H1 (cell line): ENCODE measurements around the gene LDLRAD4. TPM values are rescaled to one million over a fixed set of nuclear protein-coding genes. Genes with fewer than 3 reads are reported as not detected.

ENCODE experiments used
- CTCF ChIA-PET: fragments of 300-600 bp; sonication (Branson Sonifier 250); formaldehyde crosslinking; loops from one replicate; lab custom pipeline; 2021; ENCODE audit not compliant: partially characterized antibody; lab: Charles Lee
- POLR2A ChIA-PET: fragments of 300-600 bp; sonication (Branson Sonifier 250); formaldehyde crosslinking; loops from one replicate; lab custom pipeline; 2021; ENCODE audit warnings: inconsistent platforms; ENCODE audit not compliant: partially characterized antibody; lab: Charles Lee
- DNase-seq, 2 experiments: peaks; one replicate each; pipeline versions ENCODE4 v3.0.0 to v3.0.0-alpha.2; 2010 to 2022; ENCODE audit warnings: low spot score in 2 of 2, low read depth in 1 of 2, mixed read lengths in 1 of 2
- FAIRE-seq: peaks from 2 replicates; lab custom pipeline; 2011; peaks lifted over from hg19 to GRCh38; lab: Jason Lieb, UNC
- H2AFZ ChIP-seq: 2 replicates; pipeline ENCODE4 v1.8.1; 2012; ENCODE audit warnings: low read length, inconsistent platforms
- H2AK5ac ChIP-seq: 2 replicates; pipeline ENCODE4 v1.6.1; 2013; ENCODE audit warnings: low read depth, low read length
- H2BK120ac ChIP-seq: replicated peaks from 2 replicates; pipeline ENCODE3; 2013; ENCODE audit warnings: low read depth, low read length, inconsistent platforms
- H2BK12ac ChIP-seq: 2 replicates; pipeline ENCODE4 v1.6.1; 2013; ENCODE audit warnings: low read depth, low read length
- H2BK15ac ChIP-seq: 2 replicates; pipeline ENCODE4 v1.6.1; 2013; ENCODE audit warnings: low read length
- H2BK20ac ChIP-seq: 2 replicates; pipeline ENCODE4 v1.6.1; 2013; ENCODE audit warnings: low read length
- H2BK5ac ChIP-seq: 2 replicates; pipeline ENCODE4 v1.6.1; 2013; ENCODE audit warnings: low read depth, low read length
- H3K14ac ChIP-seq: 2 replicates; pipeline ENCODE4 v1.6.1; 2013; ENCODE audit warnings: inconsistent platforms; ENCODE audit not compliant: insufficient read length
- H3K18ac ChIP-seq: 2 replicates; pipeline ENCODE4 v1.6.1; 2013; ENCODE audit warnings: low read length; ENCODE audit errors: extremely low read depth
- H3K23ac ChIP-seq: 2 replicates; pipeline ENCODE4 v1.6.1; 2013; ENCODE audit warnings: inconsistent platforms; ENCODE audit not compliant: insufficient read length
- H3K23me2 ChIP-seq: 2 replicates; pipeline ENCODE4 v1.6.1; 2013; ENCODE audit warnings: low read depth, low read length
- H3K27ac ChIP-seq: 2 replicates; pipeline ENCODE4 v1.6.1; 2011; ENCODE audit warnings: low read depth, low read length, inconsistent platforms
- H3K27me3 ChIP-seq, 4 experiments: replicated peaks in 1 of 4; 1 replicate in 1 of 4; 2 replicates in 3 of 4; pipeline versions ENCODE4 v1.6.1 to v1.8.1; 2011 to 2013; ENCODE audit warnings: low read length in 3 of 4, mild to moderate bottlenecking in 3 of 4, inconsistent platforms in 2 of 4, mixed read lengths in 2 of 4, moderate library complexity in 1 of 4; ENCODE audit not compliant: control insufficient read depth in 3 of 4, insufficient read depth in 3 of 4; ENCODE audit errors: extremely low read depth in 1 of 4
- H3K36me3 ChIP-seq, 4 experiments: 2 replicates each; pipeline versions ENCODE4 v1.6.1 to v1.8.1; 2011 to 2013; ENCODE audit warnings: mild to moderate bottlenecking in 4 of 4, low read length in 3 of 4, moderate library complexity in 2 of 4, control low read depth in 1 of 4, inconsistent platforms in 1 of 4; ENCODE audit not compliant: insufficient read depth in 4 of 4, control insufficient read depth in 2 of 4
- H3K4ac ChIP-seq: replicated peaks from 2 replicates; pipeline ENCODE3; 2013; ENCODE audit warnings: low read length, low read depth, mixed read lengths, inconsistent platforms; ENCODE audit not compliant: insufficient read length
- H3K4me1 ChIP-seq, 4 experiments: replicated peaks in 1 of 4; 1 replicate in 1 of 4; 2 replicates in 3 of 4; pipeline versions ENCODE4 v1.6.1 to v1.8.1; 2011 to 2013; ENCODE audit warnings: low read length in 3 of 4, inconsistent platforms in 2 of 4, mixed read lengths in 1 of 4; ENCODE audit not compliant: insufficient read depth in 4 of 4, control insufficient read depth in 3 of 4
- H3K4me2 ChIP-seq, 2 experiments: 2 replicates each; pipeline versions ENCODE4 v1.6.1 to v1.8.1; 2011 to 2013; ENCODE audit warnings: low read depth in 2 of 2, low read length in 2 of 2, control low read depth in 1 of 2, inconsistent platforms in 1 of 2, mild to moderate bottlenecking in 1 of 2; ENCODE audit not compliant: insufficient read depth in 1 of 2
- H3K4me3 ChIP-seq, 4 experiments: fragments of 200-600, 300-600 bp in 1 of 4; sonication (generic), shearing (Covaris generic), sonication (Bioruptor Twin) in 1 of 4; 2 replicates each; pipeline versions ENCODE4 v1.5.1 to v1.8.1; 2011 to 2016; ENCODE audit warnings: low read length in 4 of 4, low read depth in 3 of 4, control low read depth in 2 of 4, inconsistent platforms in 2 of 4, mild to moderate bottlenecking in 2 of 4, mixed read lengths in 1 of 4, moderate library complexity in 1 of 4; ENCODE audit not compliant: insufficient read depth in 2 of 4; ENCODE audit errors: extremely low read depth in 1 of 4
- H3K56ac ChIP-seq: replicated peaks from 2 replicates; pipeline ENCODE3; 2013; ENCODE audit warnings: low read depth, mild to moderate bottlenecking, mixed read lengths, low read length, inconsistent platforms; ENCODE audit not compliant: insufficient read length
- H3K79me1 ChIP-seq: 2 replicates; pipeline ENCODE4 v1.6.1; 2013; ENCODE audit warnings: low read depth, low read length, control low read depth
- H3K79me2 ChIP-seq, 2 experiments: 2 replicates each; pipeline versions ENCODE4 v1.6.1 to v1.8.1; 2012 to 2013; ENCODE audit warnings: low read length in 2 of 2, mild to moderate bottlenecking in 2 of 2, inconsistent platforms in 1 of 2; ENCODE audit not compliant: insufficient read depth in 2 of 2, control insufficient read depth in 1 of 2
- H3K9ac ChIP-seq, 4 experiments: replicated peaks in 1 of 4; 1 replicate in 1 of 4; 2 replicates in 3 of 4; pipeline versions ENCODE4 v1.6.1 to v1.8.1; 2011 to 2013; ENCODE audit warnings: low read depth in 3 of 4, low read length in 3 of 4, control low read depth in 2 of 4, mild to moderate bottlenecking in 2 of 4, moderate library complexity in 2 of 4, inconsistent platforms in 1 of 4; ENCODE audit errors: extremely low read depth in 1 of 4
- H3K9me3 ChIP-seq, 2 experiments: 2 replicates each; pipeline versions ENCODE4 v1.6.1 to v1.8.1; 2012 to 2013; ENCODE audit warnings: mild to moderate bottlenecking in 2 of 2, moderate library complexity in 2 of 2, control low read depth in 1 of 2, inconsistent platforms in 1 of 2, low read depth in 1 of 2, low read length in 1 of 2, mixed read lengths in 1 of 2; ENCODE audit not compliant: insufficient read depth in 2 of 2
- H4K20me1 ChIP-seq, 2 experiments: replicated peaks in 1 of 2; 2 replicates each; pipeline versions ENCODE3 to v1.8.1; 2011 to 2013; ENCODE audit warnings: inconsistent platforms in 2 of 2, low read length in 2 of 2, mild to moderate bottlenecking in 1 of 2; ENCODE audit not compliant: insufficient read depth in 2 of 2, control insufficient read depth in 1 of 2
- H4K5ac ChIP-seq: 2 replicates; pipeline ENCODE4 v1.6.1; 2013; ENCODE audit warnings: low read length, low read depth, mixed read lengths, inconsistent platforms; ENCODE audit not compliant: insufficient read length
- H4K8ac ChIP-seq: 2 replicates; pipeline ENCODE4 v1.8.0; 2013; ENCODE audit warnings: mild to moderate bottlenecking, moderate library complexity, low read length, inconsistent platforms; ENCODE audit not compliant: insufficient read depth; ENCODE audit errors: extremely low read depth
- H4K91ac ChIP-seq: replicated peaks from 2 replicates; pipeline ENCODE3; 2013; ENCODE audit warnings: low read length, mixed read lengths, inconsistent platforms; ENCODE audit not compliant: insufficient read length
- CBX5 ChIP-seq: fragments of 300-800, 300-1000 bp; sonication (generic); IDR thresholded peaks from 2 replicates; pipeline ENCODE4 v1.7.1; 2016; ENCODE audit warnings: antibody characterized with exemption, low read length, low read depth
- CBX8 ChIP-seq: fragments of 300-800, 300-1000 bp; sonication (generic); IDR thresholded peaks from 2 replicates; pipeline ENCODE4 v1.7.1; 2016; ENCODE audit warnings: low read depth, low read length, borderline replicate concordance
- CEBPB ChIP-seq: IDR thresholded peaks from 2 replicates; pipeline ENCODE4 v1.6.1; 2012; ENCODE audit warnings: low read depth, low read length
- CHD1 ChIP-seq: IDR thresholded peaks from 2 replicates; pipeline ENCODE4 v1.6.1; 2012; ENCODE audit warnings: low read depth, low read length, improper control_type of control experiment
- CTBP2 ChIP-seq: IDR thresholded peaks from 2 replicates; pipeline ENCODE4 v1.7.0; 2011; ENCODE audit warnings: borderline replicate concordance, mild to moderate bottlenecking, moderate library complexity, mixed read lengths, low read length; ENCODE audit not compliant: insufficient read depth, insufficient read length
- EGR1 ChIP-seq: IDR thresholded peaks from 2 replicates; pipeline ENCODE4 v1.6.1; 2011; ENCODE audit warnings: low read depth, low read length, borderline replicate concordance
- MAFK ChIP-seq: IDR thresholded peaks from 2 replicates; pipeline ENCODE4 v1.6.1; 2012; ENCODE audit warnings: low read depth, mild to moderate bottlenecking, improper control_type of control experiment, low read length
- RBBP5 ChIP-seq: IDR thresholded peaks from 2 replicates; pipeline ENCODE4 v1.7.1; 2012; ENCODE audit warnings: low read depth, mild to moderate bottlenecking, inconsistent platforms, low read length, moderate library complexity, borderline replicate concordance
- SIX5 ChIP-seq: IDR thresholded peaks from 2 replicates; pipeline ENCODE4 v1.6.1; 2011; ENCODE audit warnings: mild to moderate bottlenecking, low read depth, low read length
- SP4 ChIP-seq: IDR thresholded peaks from 2 replicates; pipeline ENCODE4 v1.6.1; 2012; ENCODE audit warnings: low read length, inconsistent platforms
- SRF ChIP-seq: IDR thresholded peaks from 2 replicates; pipeline ENCODE4 v1.6.1; 2011; ENCODE audit warnings: mild to moderate bottlenecking, low read depth, low read length, moderate library complexity
- TAF1 ChIP-seq: IDR thresholded peaks from 2 replicates; pipeline ENCODE4 v1.6.1; 2011; ENCODE audit warnings: mild to moderate bottlenecking, low read depth, low read length
- TBP ChIP-seq: IDR thresholded peaks from 2 replicates; pipeline ENCODE4 v1.6.1; 2011; ENCODE audit warnings: low read depth, low read length, improper control_type of control experiment
- TCF12 ChIP-seq: IDR thresholded peaks from 2 replicates; pipeline ENCODE4 v1.6.1; 2011; ENCODE audit warnings: low read depth, mild to moderate bottlenecking, low read length
- WGBS, 2 experiments: shearing (Covaris generic) in 1 of 2; methylation state at CpG; one replicate each; pipeline versions ENCODE4 v1.1.6 to v1.1.7; 2013 to 2015; ENCODE audit warnings: low lambda C conversion rate in 2 of 2, mixed read lengths in 2 of 2, inconsistent platforms in 1 of 2, low coverage in 1 of 2, missing lambda C conversion rate in 1 of 2; ENCODE audit not compliant: insufficient replicate concordance in 2 of 2, insufficient coverage in 1 of 2, insufficient read length in 1 of 2; ENCODE audit errors: extremely low coverage in 1 of 2, missing lambda C conversion rate in 1 of 2; 5-methylcytosine and 5-hydroxymethylcytosine counted together
- polyA plus RNA-seq, 7 experiments: library from polyadenylated mRNA; depleted of rRNA in 3 of 7; stranded (reverse) in 5 of 7; unstranded in 2 of 7; fragments of >200 nt in 5 of 7; fragments of 200-250 nt in 2 of 7; gene quantifications; 1 replicate in 5 of 7; 2 replicates in 1 of 7; 4 replicates in 1 of 7; pipeline versions ENCODE4 v1.2.1 to v1.2.3, GENCODE V29; 2011 to 2013; ENCODE audit warnings: missing spikeins in 2 of 7, mixed read lengths in 2 of 7
- total RNA-seq: library from RNA; stranded (reverse); fragmentation: NEBNext Ultra II Directional; extraction: Animal tissue kit (Norgen Biotek cat#: 25700); gene quantifications from 2 replicates; pipeline ENCODE4 v1.2.1, GENCODE V29; 2021

The LDLRAD4 gene
- total and polyA plus RNA-seq, 2 of the 8 experiments (the other 6 are each of a cell fraction or from before 2014, with no cell fraction given), result 0.77 to 1.4 TPM

GRCh38 chr18:13269521-13270011 lies 51.0 kb downstream of the LDLRAD4 start:
- Histone ChIP-seq H3K4me2 (no peak overlapping the region), H3K4ac (no peak overlapping the region), H2BK120ac (no peak overlapping the region), H3K4me3 (no peak overlapping the region), H2BK15ac (no peak overlapping the region), H3K18ac (no peak overlapping the region), H3K79me2 (no peaks in the 10 kb centered on the region), H3K9ac (no peak overlapping the region), H3K56ac (no peak overlapping the region), H2BK20ac (no peak overlapping the region), H4K91ac (no peak overlapping the region), H2BK5ac (no peak overlapping the region), H3K36me3 (no peaks in the 10 kb centered on the region), H3K79me1 (no peaks in the 10 kb centered on the region), H3K14ac (no peak overlapping the region), H4K8ac (no peak overlapping the region), H3K4me1 (peaks cover 0 to 9% (median under 1%) of the 10 kb centered on the region in 4 experiments; a peak in 3 of 7 replicates), H2AK5ac (no peak overlapping the region), H2AFZ (no peak overlapping the region), H3K27ac (no peak overlapping the region), H4K5ac (no peak overlapping the region)
- WGBS, 2 experiments, result 92% methylated on average over 10 of the region's 10 CpGs; no CpG with 5 or more reads in 1 of the 2 experiments
- DNase-seq, result no peak
- no peak for FAIRE-seq
- TF ChIP-seq SIX5 (no peak), CEBPB (no peak), SP4 (no peak), RBBP5 (no peak), MAFK (no peak), TAF1 (no peak), CTBP2 (no peak), SRF (no peak), TBP (no peak), CHD1 (no peak), CBX5 (no peak), CBX8 (no peak), TCF12 (no peak), EGR1 (no peak)
- TF ChIP-seq, all 59 proteins: peak for 0
- Histone ChIP-seq H3K23ac (no peak overlapping the region), H3K27me3 (peaks cover 0 to 5% (median 0%) of the 10 kb centered on the region in 4 experiments; a peak in 3 of 7 replicates), H2BK12ac (0 out of 2 replicates have a peak overlapping the region, but pooled peaks have one; percentile 5), H4K20me1 (no peaks in the 10 kb centered on the region), H3K23me2 (no peaks in the 10 kb centered on the region), H3K9me3 (no peaks in the 10 kb centered on the region)
- ChIA-PET CTCF (interaction anchor here (0.9 kb wide), 1 partner anchor 21 kb away, joined by 3 read pairs; no protein-coding TSS in a partner anchor), POLR2A (no interaction called here)
